Subcutaneous abdominal adipose tissue (tissue), 5 donors: Measurements from ENCODE around the gene USF1.

Experiments used
- H3K27ac ChIP-seq: one replicate; pipeline ENCODE4 v1.7.0; 2013; ENCODE audit warnings: low read depth, mild to moderate bottlenecking, inconsistent platforms, low read length, moderate library complexity
- H3K27me3 ChIP-seq, 5 donors: one replicate each; pipeline ENCODE4 v1.7.0; 2013; ENCODE audit warnings: low read length in 5 of 5, inconsistent platforms in 1 of 5; ENCODE audit not compliant: control insufficient read depth in 5 of 5, insufficient read depth in 4 of 5
- H3K36me3 ChIP-seq, 5 donors: one replicate each; pipeline ENCODE4 v1.7.0; 2013; ENCODE audit warnings: low read length in 5 of 5; ENCODE audit not compliant: control insufficient read depth in 5 of 5, insufficient read depth in 5 of 5
- H3K4me1 ChIP-seq, 5 donors: one replicate each; pipeline ENCODE4 v1.7.0; 2013; ENCODE audit warnings: low read length in 5 of 5, mild to moderate bottlenecking in 3 of 5, moderate library complexity in 1 of 5; ENCODE audit not compliant: control insufficient read depth in 5 of 5, insufficient read depth in 5 of 5
- H3K4me3 ChIP-seq, 5 donors: one replicate each; pipeline ENCODE4 v1.7.0; 2013; ENCODE audit warnings: low read length in 5 of 5, low read depth in 1 of 5
- H3K9ac ChIP-seq, 5 donors: one replicate each; pipeline ENCODE4 v1.7.0; 2013; ENCODE audit warnings: low read length in 5 of 5, mild to moderate bottlenecking in 4 of 5, moderate library complexity in 3 of 5
- H3K9me3 ChIP-seq, 5 donors: one replicate each; pipeline ENCODE4 v1.7.0; 2013; ENCODE audit warnings: low read length in 5 of 5; ENCODE audit not compliant: control insufficient read depth in 5 of 5
- donor health status: healthy.
- donor health status: healthy.
- donor health status: healthy.
- donor health status: healthy.
- donor health status: healthy.

Gene USF1

DNA sequence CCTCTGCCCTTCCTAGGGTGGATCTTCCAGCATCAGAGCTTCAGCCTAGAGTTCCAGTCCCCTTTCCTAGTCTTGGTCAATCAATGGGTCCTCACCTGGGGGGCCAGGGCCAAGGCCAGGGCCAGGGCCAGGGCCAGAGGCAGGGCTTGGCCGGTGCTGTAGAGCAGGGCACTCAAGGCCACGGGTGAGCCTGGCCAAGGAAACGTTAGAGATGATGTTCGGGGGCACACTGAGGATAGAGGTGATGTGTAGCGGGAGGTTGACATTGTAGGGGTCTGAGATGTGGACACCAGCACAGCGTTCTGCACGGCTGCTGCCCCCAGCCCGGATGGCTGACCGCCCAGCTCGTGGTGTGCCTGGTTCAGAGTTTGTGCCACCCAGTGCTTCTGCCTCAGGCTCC, 5.4 kb upstream of the USF1 start:
- peaks cover 0 to 9% (median 6%) of the 10 kb centered on the region in 5 donors for H3K27me3 ChIP-seq
- H3K4me3 ChIP-seq: no peak overlapping the region
- no peak overlapping the region for H3K27ac ChIP-seq
- no peak overlapping the region for H3K9ac ChIP-seq
- H3K4me1 ChIP-seq: peaks cover 3 to 21% (median 15%) of the 10 kb centered on the region in 5 donors
- peaks cover 0 to 10% (median 5%) of the 10 kb centered on the region in 5 donors for H3K9me3 ChIP-seq
- H3K36me3 ChIP-seq: peaks cover 0 to 50% (median 7%) of the 10 kb centered on the region in 5 donors

DNA sequence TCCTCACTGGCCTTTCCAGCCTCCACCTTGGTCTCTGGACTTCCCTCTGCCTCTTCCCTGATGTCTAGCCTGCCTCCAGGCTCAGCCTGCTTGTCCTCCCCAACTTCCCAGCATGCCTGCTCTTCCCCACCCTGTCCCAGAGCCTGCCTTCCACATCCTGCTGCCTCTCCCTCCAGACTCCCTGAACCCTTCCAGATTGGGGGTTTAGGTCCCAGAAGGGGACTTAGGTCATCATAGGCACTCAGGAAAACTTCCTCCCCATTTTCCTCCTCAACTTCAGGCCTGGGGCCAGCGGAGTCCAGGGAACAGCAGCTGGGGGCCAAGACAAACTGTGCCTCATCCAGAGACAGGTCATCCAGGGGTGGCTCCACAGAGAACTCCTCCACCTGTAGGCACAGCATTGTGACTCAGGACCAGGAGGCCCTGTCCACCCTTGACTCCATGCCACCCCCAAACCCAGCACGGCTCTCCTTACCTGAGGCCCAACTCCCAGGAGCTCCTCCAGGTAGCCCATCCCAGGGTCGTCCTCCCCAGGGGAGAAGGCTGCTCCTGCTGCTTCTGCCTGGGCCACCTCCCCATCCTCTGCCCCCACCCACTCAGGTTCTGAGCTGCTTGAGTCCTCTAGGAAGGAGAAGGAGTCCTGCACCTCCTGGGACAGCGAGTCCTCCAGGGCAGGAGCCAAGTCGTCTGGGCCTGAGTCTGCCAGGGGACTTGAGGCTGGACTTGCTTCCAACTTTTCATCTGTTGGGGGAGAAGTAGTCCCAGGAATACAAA, 3.4 kb upstream of the USF1 start:
- H3K36me3 ChIP-seq: peaks cover 0 to 40% (median 7%) of the 10 kb centered on the region in 5 donors
- H3K4me3 ChIP-seq: no peak overlapping the region
- H3K27ac ChIP-seq: no peak overlapping the region
- H3K4me1 ChIP-seq: peaks cover 6 to 36% (median 24%) of the 10 kb centered on the region in 5 donors
- H3K9me3 ChIP-seq: peaks cover 0 to 10% (median 5%) of the 10 kb centered on the region in 5 donors
- H3K27me3 ChIP-seq: peaks cover 0 to 2% (median 0%) of the 10 kb centered on the region in 5 donors
- H3K9ac ChIP-seq: no peak overlapping the region

DNA sequence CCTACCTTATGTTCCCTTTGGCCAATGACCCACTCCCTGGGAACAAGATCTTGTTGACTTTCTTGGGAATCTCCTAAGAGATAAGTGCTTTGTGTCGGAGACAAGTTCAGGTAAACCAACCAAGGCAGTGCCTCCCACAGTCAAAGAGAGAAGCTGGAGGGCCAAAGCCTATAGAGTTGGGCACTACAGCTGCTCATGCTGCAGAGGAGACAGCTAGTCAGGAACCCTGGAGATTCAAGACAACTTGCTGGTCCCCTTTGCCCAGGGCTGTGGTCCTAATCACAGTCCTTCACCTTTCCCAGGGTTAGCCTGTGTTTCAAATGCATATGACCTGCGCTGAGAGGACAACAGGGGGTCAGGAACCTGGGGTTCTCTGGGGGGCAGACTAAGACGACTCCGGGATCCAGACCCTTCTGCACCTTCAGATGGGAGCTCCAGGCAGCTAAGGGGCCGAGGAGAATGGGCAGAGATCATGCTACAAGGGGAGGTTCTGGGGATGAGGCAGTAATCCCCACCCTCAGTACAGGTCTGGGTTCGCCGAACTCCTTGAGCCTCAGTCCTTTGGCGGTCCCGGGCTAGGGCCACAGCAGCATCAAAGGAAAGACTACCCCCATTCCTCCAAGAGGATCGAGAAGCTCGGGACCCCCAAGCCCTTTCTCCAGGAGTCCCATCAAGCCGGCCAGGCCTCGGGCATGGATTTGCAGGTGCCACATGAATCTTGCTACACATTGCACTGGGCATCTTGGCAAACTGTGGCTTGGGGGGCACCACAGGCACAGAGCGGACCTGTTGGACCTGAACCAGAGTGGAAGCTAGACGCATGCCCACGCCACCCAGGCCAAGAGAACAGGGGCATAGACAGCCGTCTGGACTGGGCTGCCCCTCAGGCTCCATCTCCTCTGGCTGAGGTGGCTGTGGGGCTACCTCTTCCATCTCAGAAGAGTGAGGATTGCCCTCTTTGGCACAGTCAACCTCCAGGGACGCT, 2.0 kb upstream of the USF1 start:
- no peak overlapping the region for H3K27ac ChIP-seq
- H3K36me3 ChIP-seq: peaks cover 3 to 36% (median 9%) of the 10 kb centered on the region in 5 donors
- peaks cover 7 to 39% (median 29%) of the 10 kb centered on the region in 5 donors for H3K4me1 ChIP-seq
- no peak overlapping the region for H3K9ac ChIP-seq
- H3K27me3 ChIP-seq: no peaks in the 10 kb centered on the region
- H3K9me3 ChIP-seq: peaks cover 0 to 10% (median 5%) of the 10 kb centered on the region in 5 donors
- H3K4me3 ChIP-seq: no peak overlapping the region

DNA sequence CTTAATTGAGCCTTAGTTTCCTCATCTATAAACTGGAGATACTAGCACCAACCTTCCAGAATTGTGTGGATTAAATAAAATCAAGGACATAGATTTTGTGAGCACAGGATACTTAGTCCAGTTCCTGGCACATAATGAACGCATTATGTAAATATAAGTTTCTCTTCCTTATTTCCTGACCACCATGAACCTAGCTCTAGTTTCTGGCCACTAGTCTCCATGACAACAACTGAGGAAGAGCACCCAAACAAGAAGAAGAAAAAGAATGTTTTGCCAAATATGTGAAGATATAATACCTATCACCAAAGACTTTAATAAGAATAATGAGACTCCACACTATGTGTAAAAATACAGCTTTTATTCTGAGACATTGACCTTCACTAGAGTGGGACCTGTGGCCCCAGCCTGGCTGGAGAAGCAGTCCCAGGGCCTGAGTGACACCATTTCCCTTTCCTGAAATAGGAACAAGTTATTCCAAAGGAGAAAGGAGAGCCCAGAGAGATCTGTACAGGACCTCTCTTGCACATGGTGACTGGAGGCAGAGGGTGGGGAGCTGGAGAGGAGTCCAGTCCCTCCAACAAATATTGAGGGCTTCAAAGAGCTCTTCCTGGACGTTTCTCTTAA, 940 bp upstream of the USF1 start:
- Histone ChIP-seq H3K4me1 (peaks cover 7 to 39% (median 29%) of the 10 kb centered on the region in 5 donors), H3K9me3 (peaks cover 0 to 10% (median 5%) of the 10 kb centered on the region in 5 donors), H3K9ac (peak overlapping the region in 1 of 5 donors; percentile 94), H3K27me3 (no peaks in the 10 kb centered on the region), H3K27ac (peak overlapping the region; percentile 88), H3K4me3 (peak overlapping the region; percentile 92 to 98 (median 95)), H3K36me3 (peaks cover 4 to 38% (median 19%) of the 10 kb centered on the region in 5 donors)

DNA sequence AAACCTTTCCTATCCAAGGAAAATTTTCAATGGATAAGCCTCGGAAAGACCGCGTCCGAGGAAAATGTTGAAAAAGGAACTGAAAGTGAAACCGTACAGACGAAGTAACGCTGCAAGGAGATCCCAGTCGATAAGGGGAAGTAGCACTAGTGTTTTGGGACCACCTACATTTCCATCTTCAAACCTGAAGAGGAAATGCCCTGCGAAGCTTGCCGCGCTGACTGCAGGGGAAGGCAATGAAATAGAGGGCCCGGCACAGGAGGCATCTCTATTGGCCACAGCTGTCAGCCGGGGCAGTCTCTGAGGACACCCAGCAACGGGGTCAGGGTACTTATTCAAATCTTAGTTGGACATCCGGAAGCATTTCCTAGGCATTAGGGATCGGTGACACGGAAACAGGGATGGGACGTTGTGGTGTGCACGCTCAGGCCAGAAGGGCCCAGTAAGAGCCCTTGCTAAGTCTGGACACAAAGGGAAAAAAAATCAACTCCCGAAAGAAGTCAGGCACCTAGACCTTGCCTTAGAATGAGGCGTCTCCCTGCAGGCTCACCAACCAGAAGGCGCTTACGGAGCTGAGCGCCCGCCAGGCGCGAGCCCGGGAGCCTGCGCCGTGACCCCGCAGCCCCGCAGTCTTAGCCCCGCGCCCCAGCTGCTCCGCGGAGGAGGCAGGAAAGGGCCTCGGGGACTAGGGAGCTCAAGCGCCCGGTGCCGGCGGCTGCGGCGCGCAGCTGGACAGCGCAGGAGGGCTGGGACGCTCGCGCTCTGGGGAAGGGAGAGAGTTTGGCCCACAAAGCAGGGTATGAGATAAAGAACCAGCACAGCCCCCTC, 655 bp downstream of the USF1 start:
- Histone ChIP-seq H3K27ac (peak overlapping the region; percentile 88), H3K9me3 (peaks cover 0 to 10% (median 5%) of the 10 kb centered on the region in 5 donors), H3K4me3 (peak overlapping the region; percentile 92 to 98 (median 95)), H3K4me1 (peaks cover 7 to 39% (median 29%) of the 10 kb centered on the region in 5 donors), H3K27me3 (no peaks in the 10 kb centered on the region), H3K36me3 (peaks cover 4 to 44% (median 32%) of the 10 kb centered on the region in 5 donors), H3K9ac (peak overlapping the region; percentile 82 to 96 (median 94))

DNA sequence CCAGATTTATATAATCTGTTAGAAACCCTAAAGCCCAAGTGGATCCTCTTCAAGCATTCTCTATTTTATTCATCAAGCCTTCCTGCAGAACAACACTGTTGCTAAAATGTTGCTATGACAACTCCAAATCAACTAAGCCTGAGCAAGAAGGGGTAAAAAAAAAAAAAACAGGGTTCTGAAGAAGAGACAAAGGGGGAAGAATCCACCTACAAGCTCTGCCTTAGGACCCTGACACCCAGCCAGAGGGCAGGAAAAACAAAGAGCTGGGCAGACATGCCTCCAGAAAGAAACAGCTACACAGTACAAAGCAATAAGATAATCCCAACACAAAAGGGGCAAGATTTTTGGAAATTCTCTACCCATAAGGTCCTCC, 1.3 kb downstream of the USF1 start:
- peak overlapping the region; percentile 88 for H3K27ac ChIP-seq
- no peaks in the 10 kb centered on the region for H3K27me3 ChIP-seq
- H3K4me1 ChIP-seq: peaks cover 7 to 39% (median 29%) of the 10 kb centered on the region in 5 donors
- peak overlapping the region; percentile 92 to 98 (median 95) for H3K4me3 ChIP-seq
- H3K9me3 ChIP-seq: peaks cover 0 to 10% (median 5%) of the 10 kb centered on the region in 5 donors
- peak overlapping the region; percentile 82 to 96 (median 94) for H3K9ac ChIP-seq
- peaks cover 4 to 48% (median 38%) of the 10 kb centered on the region in 5 donors for H3K36me3 ChIP-seq

DNA sequence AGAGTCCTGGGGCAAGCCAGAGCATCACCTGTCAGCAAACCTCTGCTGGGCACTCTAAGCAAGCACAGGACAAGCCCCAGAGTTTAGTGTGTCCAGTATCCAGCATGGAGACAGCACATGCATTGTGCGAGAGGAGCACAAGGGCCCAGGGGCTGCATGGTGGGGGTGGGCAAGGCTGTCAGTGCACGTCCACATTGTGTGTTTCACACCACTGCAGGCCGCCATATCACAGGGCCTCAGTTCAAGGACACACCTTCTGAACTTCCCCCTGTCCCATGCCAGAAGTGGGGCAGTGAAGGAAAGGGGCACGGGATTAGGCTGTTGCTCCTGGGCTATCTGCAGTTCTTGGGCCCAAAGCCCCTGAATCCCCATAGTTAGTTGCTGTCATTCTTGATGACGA, 6.2 kb downstream of the USF1 start:
- no peaks in the 10 kb centered on the region for H3K27me3 ChIP-seq
- H3K36me3 ChIP-seq: peaks cover 4 to 51% (median 50%) of the 10 kb centered on the region in 5 donors
- H3K9ac ChIP-seq: no peak overlapping the region
- H3K4me3 ChIP-seq: no peak overlapping the region
- peaks cover 4 to 36% (median 20%) of the 10 kb centered on the region in 5 donors for H3K4me1 ChIP-seq
- no peak overlapping the region for H3K27ac ChIP-seq
- H3K9me3 ChIP-seq: no peaks in the 10 kb centered on the region

DNA sequence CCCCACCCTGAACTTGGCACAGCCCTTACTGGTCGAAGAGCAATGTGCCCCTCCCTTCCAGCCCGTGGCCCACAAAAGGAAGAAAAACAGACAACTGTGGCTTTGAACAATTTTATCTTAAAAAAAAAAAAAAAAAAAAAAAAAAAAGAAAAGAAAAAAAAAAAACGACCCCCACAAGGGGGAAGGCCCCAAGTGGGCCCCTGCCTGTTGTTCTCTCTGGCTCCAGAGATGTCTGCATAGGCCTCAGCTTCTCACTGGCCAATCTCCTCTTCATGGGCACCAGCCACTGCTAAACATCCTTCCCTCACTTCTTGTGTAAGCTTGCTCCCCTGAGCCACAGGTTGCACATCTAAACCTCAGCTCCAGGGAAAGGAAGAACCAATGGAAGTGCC, 6.6 kb downstream of the USF1 start:
- peak overlapping the region in 3 of 5 donors; percentile 54 to 73 (median 67) for H3K4me3 ChIP-seq
- H3K9ac ChIP-seq: peak overlapping the region in 2 of 5 donors; percentile 30 to 59

More for the DNA sequence above, 6.6 kb downstream of the USF1 start:
- no peaks in the 10 kb centered on the region for H3K27me3 ChIP-seq
- no peaks in the 10 kb centered on the region for H3K9me3 ChIP-seq
- peaks cover 1 to 32% (median 16%) of the 10 kb centered on the region in 5 donors for H3K4me1 ChIP-seq
- peaks cover 4 to 51% (median 50%) of the 10 kb centered on the region in 5 donors for H3K36me3 ChIP-seq
- H3K27ac ChIP-seq: no peak overlapping the region
